Measurements from ENCODE around the gene AHCYL2. TPM values are rescaled to one million over a fixed set of nuclear protein-coding genes. Genes with fewer than 3 reads are reported as not detected.
"Not testable (repeated sequence)": the region's sequence is repeated elsewhere in the genome, so short reads cannot be mapped to it uniquely, and the experiment has no call there.

Gene AHCYL2
- total RNA-seq, 1 experiment from 2014 or later: 20.2 TPM

DNA sequence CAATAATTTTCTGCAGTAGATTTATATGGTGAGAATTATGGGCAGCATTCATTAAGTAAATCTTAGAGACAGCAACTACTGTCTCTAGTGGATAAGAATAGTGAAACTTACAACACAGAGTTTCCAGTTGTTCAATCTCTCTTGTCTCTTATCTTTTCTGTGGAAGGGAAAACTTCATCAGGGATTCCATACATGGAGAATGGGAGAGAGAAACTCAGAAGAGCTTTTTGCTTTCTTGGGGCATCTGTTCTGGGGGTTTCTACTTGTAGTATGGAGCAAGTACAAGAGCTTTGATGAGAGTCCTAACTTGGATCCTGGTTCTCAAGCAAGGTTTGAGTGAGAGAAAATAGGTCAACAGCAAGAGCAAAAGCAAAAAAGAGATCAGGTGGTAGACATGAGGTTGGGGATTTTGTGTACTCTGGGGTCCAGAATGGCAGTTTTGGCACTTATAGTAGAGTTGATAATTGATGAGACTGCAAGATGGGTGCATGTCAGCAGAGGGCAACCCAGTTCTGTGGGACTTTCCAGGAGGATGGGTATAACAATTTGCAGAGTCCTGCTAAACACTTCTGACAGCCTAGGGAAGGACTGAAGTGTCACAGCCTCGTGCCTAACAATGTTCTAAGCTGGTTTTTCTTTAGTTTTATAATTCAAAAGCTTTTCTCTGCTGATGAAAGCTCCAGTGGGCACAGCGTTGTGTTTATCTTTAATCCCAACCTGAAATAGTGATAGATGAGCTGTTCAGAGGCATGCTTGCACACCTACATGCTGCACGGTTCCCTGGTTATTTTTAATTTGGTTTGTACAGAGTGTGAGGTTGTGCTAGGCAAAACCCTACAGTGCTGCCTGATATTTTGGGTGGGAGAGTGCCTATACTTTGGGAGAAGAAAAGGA is 177.4 kb downstream of the AHCYL2 start:
- in situ Hi-C loops (cut with HindIII; ENCODE audit: low pct_unique_long_range_greater_than_20kb, low sequenced_read_pairs): no loop called here
- Histone ChIP-seq H3K27ac (ENCODE audit: low read length) (no peak overlapping the region), H3K9me3 (ENCODE audit: control insufficient read depth, insufficient read depth, low read depth, low read length) (no peaks in the 10 kb centered on the region), H3K36me3 (ENCODE audit: control insufficient read depth, insufficient read depth, low read length) (no peaks in the 10 kb centered on the region; the same call in 1 of the 2 replicates), H3K4me3 (ENCODE audit: low read depth in 2 of 2, low read length in 2 of 2) (no peak overlapping the region), H3K4me1 (ENCODE audit: control insufficient read depth, insufficient read depth, low read length) (peaks cover 6% of the 10 kb centered on the region; the same call in 1 of the 2 replicates), H3K27me3 (ENCODE audit: control insufficient read depth, insufficient read depth, low read length) (no peaks in the 10 kb centered on the region)
- intact Hi-C loops (cut with micrococcal nuclease; ENCODE audit: unreplicated experiment): no loop called here
- ATAC-seq: peak; percentile 71; the same call in 1 of the 2 replicates
- POLR2A ChIA-PET: no interaction called here
- peak; percentile 30 for DNase-seq (ENCODE audit: low read depth, low spot score)
- CTCF ChIA-PET: no interaction called here
- BruUV-seq (replicated peaks): no TSS peak
- TF ChIP-seq POLR2AphosphoS5 (IDR thresholded peaks at IDR 0.05; ENCODE audit: low read depth, low read length) (no peak), TCF7L2 (IDR thresholded peaks at IDR 0.05; ENCODE audit: low read depth, low read length) (no peak), SIN3A (IDR thresholded peaks at IDR 0.05; ENCODE audit: borderline replicate concordance, insufficient read depth, low read depth, low read length) (no peak), CTCF (IDR thresholded peaks at IDR 0.05) (no peak; the same call in none of the 2 replicates), REST (IDR thresholded peaks at IDR 0.05; ENCODE audit: insufficient read depth in 1 of 2, low read depth in 2 of 2, low read length in 1 of 2) (no peak)

DNA sequence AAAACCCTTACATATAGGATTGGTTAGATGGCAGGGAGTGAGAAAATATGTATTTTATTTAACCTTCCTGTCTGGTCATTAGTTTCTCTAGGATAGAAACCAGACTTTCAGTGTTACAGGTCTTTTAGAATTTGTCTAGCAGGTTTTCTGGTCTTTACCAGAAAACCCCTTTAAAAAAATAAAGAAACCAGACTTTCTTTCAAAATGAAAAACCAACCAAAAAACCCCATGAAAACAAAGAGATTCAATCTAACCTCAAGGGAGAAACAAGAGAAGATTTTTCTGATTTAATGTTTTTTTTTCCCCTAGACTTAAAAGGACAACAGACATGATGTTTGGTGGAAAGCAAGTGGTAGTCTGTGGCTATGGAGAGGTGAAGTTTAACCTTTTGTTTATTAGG is 180.7 kb downstream of the AHCYL2 start:
- Histone ChIP-seq H3K4me3 (ENCODE audit: low read depth in 2 of 2, low read length in 2 of 2) (no peak overlapping the region), H3K9me3 (ENCODE audit: control insufficient read depth, insufficient read depth, low read depth, low read length) (no peaks in the 10 kb centered on the region), H3K27me3 (ENCODE audit: control insufficient read depth, insufficient read depth, low read length) (no peaks in the 10 kb centered on the region), H3K27ac (ENCODE audit: low read length) (no peak overlapping the region), H3K36me3 (ENCODE audit: control insufficient read depth, insufficient read depth, low read length) (no peaks in the 10 kb centered on the region; the same call in 1 of the 2 replicates), H3K4me1 (ENCODE audit: control insufficient read depth, insufficient read depth, low read length) (peaks cover 6% of the 10 kb centered on the region; the same call in 1 of the 2 replicates)
- in situ Hi-C loops (cut with HindIII; ENCODE audit: low pct_unique_long_range_greater_than_20kb, low sequenced_read_pairs): no loop called here
- DNase-seq (ENCODE audit: low read depth, low spot score) (no peak), ATAC-seq (no peak)
- no TSS peak for BruUV-seq (replicated peaks)
- ChIA-PET CTCF (no interaction called here), POLR2A (no interaction called here)
- no peak for TF ChIP-seq TCF7L2 (IDR thresholded peaks at IDR 0.05; ENCODE audit: low read depth, low read length)
- TF ChIP-seq POLR2AphosphoS5 (IDR thresholded peaks at IDR 0.05; ENCODE audit: low read depth, low read length): no peak
- TF ChIP-seq SIN3A (IDR thresholded peaks at IDR 0.05; ENCODE audit: borderline replicate concordance, insufficient read depth, low read depth, low read length): no peak
- TF ChIP-seq REST (IDR thresholded peaks at IDR 0.05; ENCODE audit: insufficient read depth in 1 of 2, low read depth in 2 of 2, low read length in 1 of 2): no peak
- TF ChIP-seq CTCF (IDR thresholded peaks at IDR 0.05): no peak
- intact Hi-C loops (cut with micrococcal nuclease; ENCODE audit: unreplicated experiment): no loop called here

GRCh38 chr7:129410238-129410637 is 185.4 kb downstream of the AHCYL2 start:
- H3K4me3 ChIP-seq (ENCODE audit: low read depth in 2 of 2, low read length in 2 of 2); H3K27me3 ChIP-seq (ENCODE audit: control insufficient read depth, insufficient read depth, low read length); ATAC-seq; CTCF ChIA-PET; H3K36me3 ChIP-seq (ENCODE audit: control insufficient read depth, insufficient read depth, low read length); H3K9me3 ChIP-seq (ENCODE audit: control insufficient read depth, insufficient read depth, low read depth, low read length); H3K27ac ChIP-seq (ENCODE audit: low read length); POLR2A ChIA-PET; H3K4me1 ChIP-seq (ENCODE audit: control insufficient read depth, insufficient read depth, low read length); intact Hi-C loops (cut with micrococcal nuclease; ENCODE audit: unreplicated experiment); in situ Hi-C loops (cut with HindIII; ENCODE audit: low pct_unique_long_range_greater_than_20kb, low sequenced_read_pairs); DNase-seq (ENCODE audit: low read depth, low spot score); BruUV-seq (replicated peaks): not testable (repeated sequence)
